ACC112 (cell line): ENCODE data around the gene DNM3.

Experiments
- H2AFZ ChIP-seq: fragments of 200-600 bp; sonication (generic); one replicate; pipeline ENCODE4 v1.6.0; 2017; ENCODE audit warnings: antibody characterized with exemption, low read length; ENCODE audit not compliant: unreplicated experiment
- H3K27ac ChIP-seq: fragments of 200-600 bp; sonication (generic); 2 replicates; pipeline ENCODE4 v1.5.1; 2014; ENCODE audit warnings: low read depth, mild to moderate bottlenecking, antibody characterized with exemption, low read length, moderate library complexity
- H3K27me3 ChIP-seq: fragments of 200-600 bp; sonication (generic); 2 replicates; pipeline ENCODE4 v1.6.1; 2014; ENCODE audit warnings: mild to moderate bottlenecking, antibody characterized with exemption, low read length, moderate library complexity, mixed read lengths; ENCODE audit not compliant: insufficient read depth
- H3K36me3 ChIP-seq: fragments of 200-600 bp; sonication (generic); 2 replicates; pipeline ENCODE4 v1.6.1; 2016; ENCODE audit warnings: mild to moderate bottlenecking, antibody characterized with exemption, low read length, moderate library complexity, mixed read lengths; ENCODE audit not compliant: insufficient read depth
- H3K4me1 ChIP-seq: fragments of 200-600 bp; sonication (generic); one replicate; pipeline ENCODE4 v1.6.1; 2016; ENCODE audit warnings: low read length, mixed read lengths; ENCODE audit not compliant: insufficient read depth, unreplicated experiment, control insufficient read depth
- H3K4me3 ChIP-seq: fragments of 200-600 bp; sonication (generic); 2 replicates; pipeline ENCODE4 v1.5.1; 2014; ENCODE audit warnings: mild to moderate bottlenecking, low read depth, low read length
- H3K79me2 ChIP-seq: fragments of 200-600 bp; sonication (generic); one replicate; pipeline ENCODE4 v1.6.0; 2016; ENCODE audit warnings: low read length; ENCODE audit not compliant: control insufficient read depth, unreplicated experiment, insufficient read depth

DNM3 gene

GRCh38 chr1:172090511-172090817 is 249.2 kb downstream of the DNM3 start:
- Histone ChIP-seq H3K79me2 (no peaks in the 10 kb centered on the region), H3K36me3 (no peaks in the 10 kb centered on the region), H3K27me3 (no peaks in the 10 kb centered on the region), H3K27ac (no peak overlapping the region), H3K4me1 (no peaks in the 10 kb centered on the region), H2AFZ (no peak overlapping the region), H3K4me3 (no peak overlapping the region)

DNA sequence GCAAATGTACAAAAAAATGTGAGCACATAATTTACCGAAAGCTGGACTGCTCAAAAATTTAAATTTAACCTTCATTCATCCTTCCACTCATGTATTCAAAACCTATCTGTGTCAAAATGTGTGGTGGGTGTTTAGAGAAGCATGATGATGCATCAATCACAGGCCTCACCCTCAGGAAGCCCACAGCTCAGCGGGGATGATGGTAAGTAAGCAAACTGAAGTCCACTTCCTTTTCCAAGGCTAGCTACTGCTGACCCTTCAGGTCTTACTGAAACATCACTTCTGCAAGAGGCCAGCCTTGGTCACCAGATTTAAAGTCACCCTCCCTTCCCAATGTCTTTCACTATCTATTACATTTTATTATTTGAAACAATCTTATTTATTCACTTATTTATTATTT is 254.5 kb downstream of the DNM3 start:
- Histone ChIP-seq H3K27me3 (no peaks in the 10 kb centered on the region), H3K4me3 (no peak overlapping the region), H3K79me2 (no peaks in the 10 kb centered on the region), H3K27ac (no peak overlapping the region), H3K36me3 (no peaks in the 10 kb centered on the region), H2AFZ (no peak overlapping the region), H3K4me1 (no peaks in the 10 kb centered on the region)

GRCh38 chr1:172105230-172105629 is 263.9 kb downstream of the DNM3 start:
- Histone ChIP-seq H2AFZ (no peak overlapping the region), H3K4me1 (no peaks in the 10 kb centered on the region), H3K27ac (no peak overlapping the region), H3K27me3 (no peaks in the 10 kb centered on the region), H3K79me2 (no peaks in the 10 kb centered on the region), H3K4me3 (no peak overlapping the region), H3K36me3 (no peaks in the 10 kb centered on the region)

DNA sequence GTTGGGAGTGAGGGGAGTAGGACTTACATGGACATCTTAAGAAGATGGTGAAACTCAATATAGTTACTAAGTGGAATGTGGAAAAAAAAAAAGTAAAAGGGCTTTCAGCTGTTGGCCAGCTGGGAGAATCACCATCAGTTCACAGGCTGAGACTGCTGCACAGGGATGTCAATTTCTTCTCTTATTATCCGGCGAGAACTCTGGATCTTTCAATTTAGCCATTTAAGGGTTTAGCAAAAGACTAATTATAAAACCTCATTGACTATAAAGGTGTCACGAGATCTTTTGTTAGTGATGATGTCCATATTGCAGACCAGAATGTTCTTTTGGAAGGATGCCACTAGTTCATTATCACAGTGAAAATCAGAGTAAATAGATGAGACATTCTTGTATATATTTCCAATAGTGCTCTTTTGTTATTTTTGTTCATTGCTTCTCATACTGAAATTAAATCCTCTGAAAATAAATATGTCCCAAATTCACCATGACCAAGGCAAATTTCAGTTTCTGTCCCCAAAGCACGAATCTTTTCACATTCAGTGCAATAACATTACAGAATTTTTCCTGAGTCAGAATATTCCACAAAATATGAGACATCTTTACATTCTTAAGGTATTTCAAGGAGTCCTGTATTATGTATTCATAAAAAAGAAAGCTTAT is 266.1 kb downstream of the DNM3 start:
- Histone ChIP-seq H3K4me1 (no peaks in the 10 kb centered on the region), H3K36me3 (no peaks in the 10 kb centered on the region), H3K27ac (no peak overlapping the region), H2AFZ (no peak overlapping the region), H3K27me3 (no peaks in the 10 kb centered on the region), H3K4me3 (no peak overlapping the region), H3K79me2 (no peaks in the 10 kb centered on the region)

DNA sequence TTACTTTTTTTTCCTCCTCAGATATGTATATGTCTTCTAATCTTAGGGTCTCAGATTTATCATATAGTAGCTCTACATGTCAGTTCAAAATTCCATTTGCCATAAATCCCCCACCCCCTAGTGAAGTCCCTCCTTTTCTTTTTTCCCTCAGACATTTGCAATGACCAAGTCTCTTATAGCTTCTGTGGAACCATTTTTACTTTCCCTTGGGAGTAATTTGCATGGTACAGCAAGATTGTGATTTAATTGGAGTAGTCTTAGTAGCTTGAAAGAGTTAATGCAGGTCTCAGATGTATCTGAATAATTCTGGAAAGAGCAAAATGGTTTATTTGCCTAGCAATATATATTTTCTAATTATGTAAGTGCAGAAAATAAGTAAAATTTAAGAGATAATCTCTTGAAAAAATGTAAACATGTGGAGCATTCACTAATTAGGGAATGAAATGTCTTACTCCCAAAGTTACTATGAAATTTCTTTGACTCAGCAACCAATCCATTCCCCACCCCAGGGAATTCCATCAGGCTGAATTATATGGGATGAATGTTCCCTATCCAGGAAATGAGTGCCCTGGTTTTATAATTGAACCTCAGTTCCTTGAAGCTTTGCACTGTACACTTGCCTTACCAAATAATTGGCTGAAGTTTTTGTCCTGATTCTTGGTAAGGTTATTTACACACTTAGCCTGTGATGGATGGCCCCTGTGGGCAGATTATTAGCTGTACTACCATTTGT is 267.0 kb downstream of the DNM3 start:
- no peaks in the 10 kb centered on the region for H3K4me1 ChIP-seq
- H2AFZ ChIP-seq = no peak overlapping the region
- no peaks in the 10 kb centered on the region for H3K36me3 ChIP-seq
- H3K4me3 ChIP-seq = no peak overlapping the region
- no peaks in the 10 kb centered on the region for H3K79me2 ChIP-seq
- H3K27ac ChIP-seq = no peak overlapping the region
- H3K27me3 ChIP-seq = no peaks in the 10 kb centered on the region

DNA sequence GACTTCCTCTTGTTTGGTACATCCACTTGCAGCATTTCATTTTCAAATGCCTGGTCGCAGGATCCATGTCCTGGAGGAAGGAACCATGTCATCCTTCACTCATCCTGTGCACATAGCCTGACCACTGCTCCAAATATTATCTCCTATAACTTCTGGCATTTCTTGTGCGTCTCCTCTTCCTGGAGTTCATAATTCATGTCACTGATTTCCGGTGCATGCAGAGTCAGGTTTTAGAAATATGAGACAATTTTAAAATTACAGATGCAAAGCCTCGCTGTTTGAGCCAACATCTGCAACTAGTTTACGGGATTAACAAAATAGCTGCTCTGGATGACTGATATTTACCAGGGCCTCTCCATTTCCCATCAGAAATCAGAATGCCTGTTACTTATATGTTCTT is 268.1 kb downstream of the DNM3 start:
- Histone ChIP-seq H3K27me3 (no peaks in the 10 kb centered on the region), H3K4me3 (no peak overlapping the region), H2AFZ (no peak overlapping the region)

DNA sequence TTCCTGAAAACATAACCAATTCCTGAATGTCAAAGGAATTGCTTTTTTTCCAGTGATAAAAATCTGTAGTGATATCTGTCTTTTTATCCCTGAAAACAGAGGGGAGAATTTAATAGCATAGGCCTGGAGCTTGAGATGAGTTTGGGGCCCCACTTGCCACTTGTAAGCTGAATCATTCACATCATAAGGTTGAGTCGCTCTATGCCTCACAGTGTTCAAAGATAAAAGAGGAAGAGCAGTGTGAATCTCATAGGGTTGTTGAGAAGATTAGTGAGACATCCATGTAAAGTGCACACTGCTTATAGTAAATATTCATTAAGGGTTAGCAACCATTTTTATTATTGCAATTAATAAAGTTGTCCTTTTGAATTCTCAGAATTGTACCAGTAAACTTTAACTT is 271.3 kb downstream of the DNM3 start:
- Histone ChIP-seq H2AFZ (no peak overlapping the region), H3K27ac (no peak overlapping the region), H3K27me3 (no peaks in the 10 kb centered on the region), H3K79me2 (no peaks in the 10 kb centered on the region), H3K4me3 (no peak overlapping the region), H3K4me1 (no peaks in the 10 kb centered on the region), H3K36me3 (no peaks in the 10 kb centered on the region)

More for the DNA sequence above, 268.1 kb downstream of the DNM3 start:
- Histone ChIP-seq H3K36me3 (no peaks in the 10 kb centered on the region), H3K27ac (no peak overlapping the region), H3K4me1 (no peaks in the 10 kb centered on the region), H3K79me2 (no peaks in the 10 kb centered on the region)

DNA sequence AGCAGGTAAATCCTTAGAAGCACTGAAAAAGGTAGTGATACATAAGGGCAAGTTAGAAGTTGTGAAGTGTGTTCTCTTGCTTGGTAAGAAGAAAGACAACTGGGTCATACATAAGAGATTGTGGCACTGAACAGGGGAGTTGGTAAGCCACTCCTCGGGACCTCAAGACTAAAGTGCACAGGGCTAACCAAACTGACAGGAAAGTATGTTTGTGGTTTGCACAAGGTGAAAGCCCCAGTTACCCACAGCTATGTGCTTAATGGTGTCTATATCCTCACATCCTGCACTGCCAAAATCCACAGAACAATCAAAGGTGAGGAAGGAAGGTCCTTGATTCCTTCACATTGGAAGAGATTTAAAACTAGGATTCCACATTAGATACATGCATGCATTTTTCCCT is 276.5 kb downstream of the DNM3 start:
- no peaks in the 10 kb centered on the region for H3K27me3 ChIP-seq
- no peaks in the 10 kb centered on the region for H3K4me1 ChIP-seq
- no peaks in the 10 kb centered on the region for H3K36me3 ChIP-seq
- no peak overlapping the region for H3K4me3 ChIP-seq
- H3K27ac ChIP-seq = no peak overlapping the region
- no peak overlapping the region for H2AFZ ChIP-seq
- no peaks in the 10 kb centered on the region for H3K79me2 ChIP-seq

- no peak overlapping the region for H2AFZ ChIP-seq
- no peak overlapping the region for H3K27ac ChIP-seq
- H3K36me3 ChIP-seq = no peaks in the 10 kb centered on the region
- no peaks in the 10 kb centered on the region for H3K79me2 ChIP-seq
- H3K27me3 ChIP-seq = no peaks in the 10 kb centered on the region
- no peak overlapping the region for H3K4me3 ChIP-seq
- H3K4me1 ChIP-seq = no peaks in the 10 kb centered on the region
These were observed 277.3 kb downstream of the DNM3 start for GRCh38 chr1:172118618-172119017.

GRCh38 chr1:172119184-172119583 is 277.9 kb downstream of the DNM3 start:
- Histone ChIP-seq H3K27ac (no peak overlapping the region), H3K27me3 (no peaks in the 10 kb centered on the region)

DNA sequence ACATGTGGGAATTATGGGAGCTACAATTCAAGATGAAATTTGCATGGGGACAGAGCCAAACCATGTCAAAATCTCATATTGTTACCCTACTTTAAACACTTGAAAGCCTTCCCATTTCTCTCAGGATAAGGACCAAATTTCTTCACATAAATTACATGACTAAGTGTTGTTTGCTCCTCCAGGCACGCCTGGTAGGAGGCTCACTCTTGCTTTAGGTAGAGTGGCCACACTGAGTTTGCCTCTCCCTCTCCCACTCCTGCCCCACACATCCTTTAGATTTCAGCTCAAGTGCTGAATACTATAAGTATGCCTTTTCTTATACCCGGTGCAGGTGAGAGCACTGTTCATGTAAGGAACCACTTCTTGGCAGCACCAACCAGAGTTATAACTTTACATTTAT is 279.1 kb downstream of the DNM3 start:
- Histone ChIP-seq H3K27ac (no peak overlapping the region), H2AFZ (no peak overlapping the region), H3K4me3 (no peak overlapping the region), H3K36me3 (no peaks in the 10 kb centered on the region), H3K4me1 (no peaks in the 10 kb centered on the region), H3K27me3 (no peaks in the 10 kb centered on the region), H3K79me2 (no peaks in the 10 kb centered on the region)

More at GRCh38 chr1:172119184-172119583, 277.9 kb downstream of the DNM3 start:
- no peaks in the 10 kb centered on the region for H3K79me2 ChIP-seq
- no peaks in the 10 kb centered on the region for H3K36me3 ChIP-seq
- H3K4me3 ChIP-seq = no peak overlapping the region
- no peak overlapping the region for H2AFZ ChIP-seq
- no peaks in the 10 kb centered on the region for H3K4me1 ChIP-seq
